NCI-H1105 treated with DMSO at 0.1 percent for 48 hours (cell line): ENCODE measurements around the gene CLOCK.

Experiments used
- DNase-seq: peaks from one replicate; lab custom pipeline; 2025; lab: John Stamatoyannopoulos, UW

CLOCK gene

DNA sequence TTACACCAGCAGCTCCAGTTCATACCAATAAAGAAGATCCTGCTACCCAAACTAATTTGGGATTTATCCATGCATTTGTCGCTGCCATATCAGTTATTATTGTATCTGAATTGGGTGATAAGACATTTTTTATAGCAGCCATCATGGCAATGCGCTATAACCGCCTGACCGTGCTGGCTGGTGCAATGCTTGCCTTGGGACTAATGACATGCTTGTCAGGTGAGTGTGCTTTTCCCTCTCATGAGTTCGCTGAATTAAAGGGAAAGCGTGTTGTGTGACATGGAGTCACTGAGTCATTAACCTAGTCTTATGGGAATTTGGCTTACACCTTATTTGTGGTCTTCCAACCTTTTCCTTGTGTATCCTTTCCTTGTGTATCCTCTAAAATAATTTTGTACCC is 135.1 kb downstream of the CLOCK start:
- DNase-seq, result no peak

DNA sequence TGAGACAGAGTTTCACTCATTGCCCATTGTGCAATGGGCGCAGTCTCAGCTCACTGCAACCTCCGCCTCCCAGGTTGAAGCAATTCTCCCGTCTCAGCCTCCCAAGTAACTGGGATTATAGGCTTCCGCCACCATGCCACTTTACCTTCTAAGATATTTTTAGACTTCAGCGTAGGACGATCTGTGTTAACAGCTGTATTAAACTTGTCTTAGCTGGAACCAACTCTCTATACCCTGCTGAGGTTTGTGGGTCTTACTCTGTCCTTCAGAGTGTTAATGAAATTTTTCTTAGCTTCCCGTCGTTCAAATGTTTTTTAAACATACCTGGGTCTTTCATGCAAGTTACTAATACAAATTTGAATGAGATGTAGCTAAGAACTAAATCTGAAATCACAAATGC is 136.3 kb downstream of the CLOCK start:
- no peak for DNase-seq

DNA sequence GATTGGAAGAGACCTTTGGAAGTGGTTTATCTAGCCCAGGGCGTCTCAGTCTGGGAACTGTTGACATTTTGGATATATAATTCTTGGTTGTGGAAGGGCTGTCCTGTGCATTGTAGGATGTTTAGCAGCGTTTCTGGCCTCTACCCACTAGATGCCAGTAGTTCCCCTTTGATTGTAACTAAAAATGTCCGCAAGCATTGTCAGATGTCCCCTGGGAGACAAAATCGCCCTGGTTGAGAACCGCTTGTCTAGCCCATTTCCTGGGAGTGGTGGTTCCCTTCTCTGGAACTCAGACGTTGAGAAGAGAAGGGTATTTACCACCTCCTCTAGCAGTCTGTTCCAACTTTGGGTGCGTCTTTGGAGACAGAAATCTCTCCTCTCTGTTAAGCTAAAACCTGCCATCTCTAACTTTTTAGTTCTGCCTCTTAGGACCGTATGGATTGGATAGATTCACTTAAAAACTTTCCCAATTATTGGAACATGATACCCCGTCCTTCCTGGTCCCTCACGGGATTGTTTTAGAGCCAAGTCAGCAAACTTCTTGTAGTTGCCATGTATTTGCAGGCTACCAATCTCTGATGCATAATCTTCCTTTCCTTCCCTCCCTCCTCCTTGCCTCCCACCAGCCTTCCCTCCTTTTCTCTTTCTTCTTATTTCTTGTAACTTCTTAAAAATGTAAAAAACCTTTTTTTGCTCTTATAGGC is 137.1 kb downstream of the CLOCK start:
- DNase-seq, result no peak

DNA sequence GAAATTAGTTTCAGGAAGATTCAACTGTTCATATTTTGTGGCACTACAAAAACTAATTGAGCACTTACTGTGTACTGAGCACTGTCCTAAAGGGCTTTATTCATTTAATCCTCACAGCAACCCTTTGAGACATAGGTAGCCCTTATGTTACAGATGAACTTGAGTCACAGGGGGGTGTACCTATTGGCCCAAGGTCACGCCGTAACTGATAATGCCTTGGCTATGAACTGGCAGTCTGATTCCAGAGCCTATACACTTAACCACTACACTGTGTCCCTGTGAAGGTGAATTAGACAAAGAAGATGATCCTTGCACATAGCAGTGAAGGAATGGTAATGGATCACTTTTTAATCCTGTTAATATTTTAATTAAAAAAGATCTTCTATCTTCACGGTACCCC is 138.9 kb downstream of the CLOCK start:
- no peak for DNase-seq

DNA sequence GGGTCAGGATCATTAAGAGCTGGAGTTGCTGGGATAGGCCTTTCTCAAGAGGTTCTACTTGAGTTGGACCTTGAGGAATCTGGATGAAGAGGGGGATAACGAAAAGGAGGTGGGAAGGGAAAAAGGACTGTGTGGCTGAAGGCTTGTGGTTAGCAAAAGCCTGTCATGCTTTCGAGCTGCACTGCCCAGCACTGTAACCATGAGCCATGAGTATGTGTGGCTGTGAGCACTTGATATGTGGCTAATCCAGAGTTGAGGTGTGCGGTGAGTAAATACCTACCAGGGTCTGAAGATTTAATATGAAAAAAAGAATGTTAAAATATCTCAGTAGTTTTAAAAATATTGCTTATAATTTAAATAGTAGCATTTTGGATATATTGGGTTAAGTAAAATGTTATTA is 139.6 kb downstream of the CLOCK start:
- no peak for DNase-seq

DNA sequence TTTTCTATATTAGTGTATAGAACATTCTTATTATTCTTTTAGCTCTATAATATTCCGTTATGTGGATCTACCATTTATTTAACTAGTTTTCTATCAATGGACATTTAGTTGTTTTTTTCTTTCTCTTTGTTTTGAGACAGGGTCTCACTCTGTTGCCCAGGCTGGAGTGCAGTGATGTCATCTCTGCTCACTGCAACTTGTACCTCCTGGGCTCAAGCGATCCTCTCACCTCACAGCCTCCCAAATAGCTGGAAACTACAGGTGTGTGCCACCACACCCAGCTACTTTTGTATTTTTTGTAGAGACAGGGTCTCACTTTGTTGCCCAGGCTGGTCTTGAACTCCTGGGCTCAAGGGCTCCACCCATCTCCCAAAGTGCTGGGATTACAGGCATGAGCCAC is 140.2 kb downstream of the CLOCK start:
- DNase-seq, result no peak

DNA sequence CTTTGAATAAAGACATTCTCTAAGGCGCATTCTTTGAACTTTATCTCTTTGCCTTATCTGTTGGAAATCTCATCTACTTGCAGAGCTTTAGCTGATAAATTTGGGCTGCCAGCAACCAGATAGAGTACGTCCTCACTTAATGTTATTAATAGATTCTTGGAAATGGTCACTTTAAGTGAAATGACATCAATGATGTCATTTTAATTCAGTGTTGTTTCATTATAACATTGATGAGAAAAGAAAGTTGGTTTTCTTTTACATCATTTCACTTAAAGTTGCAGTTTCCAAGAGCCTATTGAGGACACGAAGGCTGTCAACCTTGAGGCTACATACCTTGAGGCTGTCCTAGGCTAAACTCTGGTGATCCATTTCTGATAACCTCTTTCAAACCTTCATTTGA is 141.6 kb downstream of the CLOCK start:
- no peak for DNase-seq

DNA sequence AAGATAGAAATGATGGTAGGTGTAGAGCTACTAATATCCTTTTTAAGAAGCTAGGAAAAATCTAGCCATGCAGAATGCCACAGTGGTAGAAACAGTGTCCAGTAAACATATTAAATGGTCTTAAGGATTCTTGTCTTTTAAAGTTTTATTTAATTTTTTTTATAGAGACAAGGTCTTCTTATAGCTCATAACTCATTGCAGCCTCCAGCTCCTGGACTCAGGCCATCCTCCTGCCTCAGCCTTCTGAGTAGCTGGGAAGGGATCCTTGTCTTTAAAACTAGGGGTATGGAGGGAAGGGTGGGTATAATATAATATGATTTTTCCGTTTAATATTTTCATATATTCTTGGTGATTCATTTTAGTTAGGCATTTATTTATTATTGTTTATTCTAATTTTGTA is 147.1 kb downstream of the CLOCK start:
- DNase-seq, result no peak

DNA sequence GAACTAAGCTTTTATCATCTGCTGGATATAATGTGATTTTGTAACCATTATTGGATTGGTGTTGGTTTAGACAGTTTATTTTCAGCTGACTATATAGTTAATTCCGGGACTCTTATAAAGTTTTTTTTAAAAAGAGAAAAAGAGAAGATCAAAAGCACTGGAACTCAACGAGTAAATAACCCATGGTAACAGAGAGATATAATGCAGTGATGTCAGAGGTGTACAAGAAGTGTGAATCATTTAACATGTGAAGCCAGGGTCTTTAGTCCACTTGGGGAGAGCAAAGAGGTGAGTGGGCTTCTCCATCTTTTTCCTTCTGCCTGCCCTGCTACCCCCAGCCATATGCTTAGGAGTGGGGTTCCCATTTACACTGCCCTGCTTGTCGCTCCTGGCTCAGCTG is 147.7 kb downstream of the CLOCK start:
- no peak for DNase-seq

DNA sequence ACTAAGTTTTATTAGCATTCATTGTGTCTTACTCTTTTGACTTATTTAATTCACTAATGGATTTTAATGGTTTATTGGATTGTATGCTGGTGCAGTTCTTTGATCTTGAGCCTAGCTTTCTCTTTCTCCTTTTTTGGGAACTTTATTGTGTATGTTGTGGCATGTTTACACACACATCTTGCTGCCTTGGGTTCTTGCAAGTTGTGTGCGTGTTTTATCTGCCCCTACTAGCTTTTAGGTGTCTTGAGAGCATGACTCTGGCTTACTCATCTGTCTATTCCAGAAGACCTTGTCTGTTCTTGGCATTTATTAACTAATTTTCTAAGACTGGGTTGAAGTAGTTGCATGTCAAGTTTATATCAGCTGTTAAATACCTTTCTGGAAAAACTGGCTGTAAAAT is 148.2 kb downstream of the CLOCK start:
- DNase-seq, result no peak

DNA sequence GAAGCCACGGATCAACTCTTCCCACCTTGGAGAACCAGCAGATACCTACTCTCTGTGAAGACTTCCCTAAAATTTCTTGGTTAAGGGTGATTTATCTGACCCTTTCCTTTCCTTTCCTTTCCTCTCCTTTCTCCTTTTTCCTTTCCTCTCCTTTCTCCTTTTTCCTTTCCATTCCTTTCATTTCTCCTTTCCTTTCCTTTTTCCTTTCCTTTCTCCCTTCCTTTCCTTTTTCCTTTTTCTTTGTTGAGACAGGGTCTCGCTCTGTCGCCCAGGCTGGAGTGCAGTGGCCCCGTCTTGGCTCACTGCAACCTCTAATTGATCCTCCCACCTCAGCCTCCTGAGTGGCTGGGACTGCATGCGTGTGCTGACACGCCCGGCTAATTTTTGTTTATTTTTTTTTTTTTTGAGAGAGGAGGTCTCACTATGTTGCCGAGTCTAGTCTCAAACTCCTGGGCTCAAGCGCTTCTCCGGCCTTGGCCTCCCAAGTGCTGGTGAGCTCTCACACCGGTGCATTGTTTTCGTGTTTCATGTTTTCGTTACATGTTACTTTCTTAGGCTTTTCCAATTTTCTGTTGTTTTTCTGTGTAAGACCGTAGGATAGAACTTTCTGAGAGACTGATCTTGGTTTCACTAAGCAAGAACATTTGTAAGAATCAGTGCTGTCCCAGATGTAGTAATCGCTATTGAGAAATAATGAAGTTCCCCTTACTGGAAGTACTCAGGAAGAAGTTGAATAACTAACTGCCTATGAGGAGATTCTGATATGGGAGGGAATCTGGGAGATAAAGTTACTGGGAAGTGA is 149.0 kb downstream of the CLOCK start:
- peak; percentile 23 for DNase-seq

DNA sequence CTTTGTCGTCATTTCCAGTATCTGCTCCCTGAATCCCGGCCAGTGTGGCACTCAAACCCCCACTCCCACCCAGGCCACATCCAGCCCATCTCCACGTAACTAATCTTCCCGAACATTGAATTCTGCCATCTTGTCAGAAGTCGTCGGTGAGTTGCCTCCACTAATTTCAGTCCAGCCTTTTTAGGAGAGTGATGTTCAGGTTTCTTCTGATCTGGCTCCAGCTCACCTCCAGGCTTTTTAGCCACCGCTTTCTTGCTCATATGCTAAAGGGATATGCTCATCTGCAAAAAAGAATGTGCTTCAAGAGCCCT is 149.6 kb downstream of the CLOCK start:
- DNase-seq, result no peak

DNA sequence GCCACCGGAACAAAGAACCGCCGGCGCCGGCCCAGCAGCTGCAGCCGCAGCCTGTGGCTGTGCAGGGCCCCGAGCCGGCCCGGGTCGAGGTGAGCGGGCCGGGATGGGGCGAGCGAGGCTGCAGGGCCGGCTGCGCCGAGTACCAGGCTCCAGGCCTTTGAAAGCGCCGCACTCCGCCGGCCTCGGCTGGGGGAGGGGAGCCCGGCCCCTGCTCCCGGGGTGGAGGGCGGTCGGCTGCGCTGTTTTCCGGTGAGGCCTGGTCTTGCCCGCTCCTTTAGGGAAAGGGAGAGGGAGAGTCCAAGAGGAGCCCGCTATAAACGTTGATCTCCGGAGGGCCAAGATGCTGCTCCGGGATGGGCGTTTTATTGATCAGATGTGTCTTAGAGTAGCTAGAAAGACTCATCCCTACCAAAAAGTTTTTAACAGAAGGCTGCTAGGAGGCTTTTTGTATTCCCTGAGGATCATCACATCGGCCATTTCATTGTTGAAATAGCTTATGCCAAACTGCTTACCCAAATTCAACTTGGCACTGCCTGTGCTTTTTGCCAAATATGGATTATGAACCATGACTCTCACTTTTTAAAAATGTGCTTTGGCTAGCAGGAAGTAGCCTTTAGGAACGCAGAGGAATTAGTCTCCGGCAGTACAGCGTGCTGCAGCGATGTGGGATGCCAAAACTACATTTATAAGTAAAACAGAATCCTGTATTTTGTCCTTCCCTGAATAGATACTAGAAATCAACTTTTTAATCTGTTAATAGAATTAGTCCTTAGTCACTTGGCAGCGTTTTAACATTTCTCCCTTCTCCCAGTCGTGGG is 150.2 kb downstream of the CLOCK start:
- DNase-seq, result peak; percentile 14

DNA sequence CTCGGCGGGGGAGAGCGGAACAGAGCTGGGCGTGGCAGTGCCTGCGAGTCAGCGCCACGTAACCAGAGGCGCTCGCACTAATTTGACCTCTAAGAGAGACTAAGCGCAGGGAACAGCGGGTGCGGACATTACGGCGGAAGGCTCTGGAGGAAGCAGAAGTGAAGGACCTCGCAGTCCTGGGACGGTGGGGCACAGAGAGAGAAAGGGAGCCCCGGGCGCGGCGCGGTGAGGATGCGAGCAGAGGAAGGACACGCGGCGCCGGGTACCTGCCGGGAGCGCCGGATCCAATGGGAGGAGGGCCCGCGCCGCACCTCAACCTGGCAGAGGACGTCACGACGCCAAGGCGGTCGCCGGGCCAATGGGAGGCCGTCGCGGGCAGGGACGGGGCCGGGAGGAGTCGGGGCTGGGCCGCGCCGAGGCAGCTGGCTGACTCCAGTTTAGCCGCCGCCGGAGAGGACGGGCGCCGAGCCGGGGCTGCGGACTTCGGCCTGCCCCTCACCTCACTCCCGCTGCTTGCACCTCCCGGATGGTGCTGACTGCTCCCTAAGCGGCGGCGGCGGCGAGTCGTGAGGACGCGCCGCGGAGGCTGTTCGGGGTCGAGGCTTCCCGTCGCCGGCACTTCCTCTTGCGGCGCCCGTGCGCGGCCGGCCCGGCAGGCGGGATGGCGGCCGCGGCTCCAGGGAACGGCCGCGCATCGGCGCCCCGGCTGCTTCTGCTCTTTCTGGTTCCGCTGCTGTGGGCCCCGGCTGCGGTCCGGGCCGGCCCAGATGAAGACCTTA is 151.0 kb downstream of the CLOCK start, which contains the start of gene TMEM165:
TSS of gene TMEM165 (plus strand) at position 429 of the 779 bp plus-strand sequence. CDS start at position 662, 233 bp downstream.
- peak; percentile 73 for DNase-seq

DNA sequence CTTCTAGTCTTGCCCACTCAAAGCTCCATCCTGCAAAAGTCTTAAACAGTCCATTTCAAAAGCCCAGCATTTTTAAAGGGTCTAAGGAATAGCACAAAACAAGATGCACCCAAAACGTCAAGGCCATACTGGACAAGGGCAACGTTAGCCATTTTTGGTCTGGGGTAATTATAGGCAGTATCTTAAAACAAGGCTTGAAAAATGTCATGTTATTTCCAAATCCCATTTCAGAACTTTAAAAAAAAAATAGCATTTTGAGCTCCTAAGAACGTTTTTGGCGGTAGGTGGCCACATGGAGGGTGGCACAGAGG is 151.5 kb downstream of the CLOCK start:
- no peak for DNase-seq

DNA sequence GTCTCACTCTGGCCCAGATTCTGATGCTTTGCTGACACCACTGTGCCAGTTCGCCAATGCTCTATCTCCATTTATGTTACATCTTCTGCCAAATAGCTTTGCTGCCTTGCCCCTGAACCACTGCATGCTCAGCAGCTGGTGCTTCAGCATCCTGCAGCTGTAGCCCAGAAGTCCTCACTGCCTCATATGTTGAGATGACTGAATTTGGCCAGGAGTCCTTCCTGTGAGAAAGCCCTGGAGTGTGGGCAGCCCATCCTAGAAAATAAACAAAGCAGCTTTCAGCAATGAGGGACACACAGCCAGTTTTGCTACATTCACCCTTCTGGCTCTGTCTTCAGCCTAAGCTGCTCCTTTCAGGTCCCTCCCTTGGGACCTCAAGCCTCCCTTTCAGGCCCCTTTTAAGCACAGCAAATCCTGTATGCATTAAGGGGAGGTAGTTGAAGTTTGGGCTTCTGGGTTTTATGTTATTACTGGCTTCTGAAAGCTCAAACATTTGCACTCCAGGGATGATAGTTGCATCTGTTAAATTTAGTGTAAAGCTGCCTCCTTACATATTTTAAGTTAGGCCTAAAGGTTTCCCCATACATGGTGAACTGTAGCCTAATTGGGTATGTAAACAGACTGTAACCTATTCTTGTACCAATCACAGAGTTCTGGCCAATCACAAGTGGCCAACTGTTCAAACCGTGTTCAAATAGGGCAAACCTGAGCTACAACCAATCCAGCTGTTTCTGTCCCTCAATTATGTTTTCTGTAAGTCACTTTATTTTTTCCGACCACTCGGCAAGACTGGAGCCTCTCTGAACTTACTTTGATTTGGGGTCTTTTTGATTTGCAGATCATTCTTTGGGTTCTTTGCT is 153.0 kb downstream of the CLOCK start:
- DNase-seq, result no peak

DNA sequence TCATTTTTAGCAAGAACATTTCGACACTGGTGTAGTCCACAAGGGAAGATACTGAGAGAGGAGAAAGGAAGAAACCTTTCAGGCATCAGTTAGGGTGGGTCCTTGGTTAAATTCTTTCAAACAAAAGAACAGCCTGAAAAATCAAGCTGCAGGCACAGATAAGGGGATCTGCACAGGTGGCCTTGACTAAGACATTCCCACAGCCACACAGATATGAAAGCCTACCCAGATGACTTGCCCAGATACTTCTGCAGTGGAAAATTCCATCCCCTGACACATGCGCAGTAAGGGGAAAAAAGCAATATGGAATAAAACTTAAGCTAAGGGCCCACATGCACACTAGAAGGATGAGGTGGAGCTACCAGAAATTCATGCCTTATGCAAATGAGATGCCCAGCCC is 159.9 kb downstream of the CLOCK start:
- DNase-seq, result no peak

DNA sequence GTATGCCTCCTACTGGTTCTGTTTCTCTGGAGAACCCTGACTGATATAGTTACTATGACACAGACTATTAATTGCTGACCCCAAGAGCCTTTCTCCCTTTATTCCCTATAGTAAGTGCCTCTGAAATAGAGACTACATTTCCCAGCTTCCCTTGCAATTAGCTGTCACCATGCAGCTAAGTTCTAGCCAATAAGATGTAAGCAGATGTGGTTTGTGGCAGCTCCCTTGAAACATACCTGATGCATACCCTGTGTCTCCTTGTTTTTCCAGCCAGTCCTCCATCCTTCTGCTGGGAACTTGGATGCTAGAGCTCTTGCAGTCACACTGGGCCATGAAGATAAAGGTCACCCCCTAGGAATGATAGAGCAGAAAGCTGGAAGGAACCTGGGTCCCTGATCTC is 160.6 kb downstream of the CLOCK start:
- DNase-seq, result no peak

DNA sequence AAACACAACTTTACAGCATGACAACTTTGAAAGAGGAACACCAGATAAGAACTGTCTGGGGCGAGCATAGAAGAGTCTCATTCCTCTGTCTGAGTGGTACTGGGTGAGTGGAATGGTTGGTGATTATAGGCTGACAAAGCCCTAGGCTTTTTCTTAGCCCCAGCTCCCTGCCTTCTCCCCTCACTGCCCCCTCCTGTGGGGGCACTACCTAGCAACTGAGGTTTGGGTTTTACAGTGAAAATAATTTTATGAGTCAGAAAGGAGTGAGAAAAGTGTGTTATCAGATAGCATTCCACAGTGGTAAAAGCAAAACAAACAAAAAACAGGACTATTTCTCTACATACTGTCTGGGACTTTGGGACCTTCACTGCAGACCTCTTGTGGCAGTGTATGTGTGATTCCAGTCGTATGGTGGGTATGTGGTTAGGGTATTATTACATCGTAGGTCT is 161.5 kb downstream of the CLOCK start:
- no peak for DNase-seq

DNA sequence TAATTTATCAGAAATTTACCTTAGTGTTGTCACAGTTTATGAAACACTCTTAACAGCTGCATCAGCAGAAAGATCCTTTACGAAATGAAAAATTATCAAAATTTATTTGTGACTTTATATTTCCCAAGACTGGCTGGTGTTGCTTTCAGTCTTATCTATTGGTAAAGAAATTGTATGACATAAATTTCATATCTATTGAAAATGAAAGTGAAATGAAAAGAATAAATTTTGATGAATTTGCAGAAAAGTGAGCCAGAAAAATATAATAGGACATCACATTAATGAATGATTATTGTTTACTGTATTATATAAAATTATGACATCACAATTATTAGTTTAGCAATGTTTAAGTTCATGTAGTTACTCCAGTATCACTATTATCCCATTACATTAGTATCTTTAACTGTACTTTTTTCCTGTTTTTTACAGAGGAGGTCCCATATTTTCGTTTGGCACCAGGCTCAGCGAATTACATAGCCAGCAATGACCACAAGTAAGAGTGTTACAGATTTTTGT is 164.2 kb downstream of the CLOCK start:
- no peak for DNase-seq

DNA sequence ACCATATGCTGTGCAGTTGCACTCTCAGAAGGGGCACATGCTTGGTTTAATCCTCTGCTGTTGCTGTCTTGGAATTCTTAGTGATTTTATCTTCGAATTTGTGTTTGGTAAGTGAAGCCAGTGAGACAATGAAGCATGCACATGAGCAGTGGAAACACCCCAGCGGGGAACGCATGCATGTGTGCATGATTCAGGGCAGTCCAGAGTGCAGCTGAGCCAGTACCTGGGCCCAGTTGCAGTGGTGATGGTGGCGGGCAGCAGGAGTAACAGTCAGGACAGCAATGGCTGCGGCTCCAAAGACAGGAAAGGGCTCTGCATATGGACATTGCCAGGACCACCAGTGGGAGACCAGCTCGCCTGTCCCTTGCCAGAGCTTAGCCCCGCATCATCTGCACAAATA is 165.2 kb downstream of the CLOCK start:
- DNase-seq, result no peak
